Progenitor cell of endocrine pancreas (in vitro differentiated cells): ENCODE measurements around the gene SERINC3. TPM values are rescaled to one million over a fixed set of nuclear protein-coding genes. Genes with fewer than 3 reads are reported as not detected.
A peak's percentile ranks its signal among the peaks of the same experiment; 100 is the strongest.
"Not testable (repeated sequence)": the region's sequence is repeated elsewhere in the genome, so short reads cannot be mapped to it uniquely, and the experiment has no call there.

Experiments
- DNase-seq: peaks from one replicate; pipeline ENCODE4 v3.0.0; 2021; ENCODE audit warnings: low spot score; ENCODE audit not compliant: unreplicated experiment
- H3K27ac Mint-ChIP-seq: 2 replicates; pipeline ENCODE4 v1.8.0; 2021; ENCODE audit warnings: mild to moderate bottlenecking, moderate library complexity, mixed read lengths
- H3K27me3 Mint-ChIP-seq: 2 replicates; pipeline ENCODE4 v1.8.0; 2021; ENCODE audit warnings: mixed read lengths
- H3K36me3 Mint-ChIP-seq: 2 replicates; pipeline ENCODE4 v1.8.0; 2022; ENCODE audit warnings: mixed read lengths; ENCODE audit not compliant: insufficient read depth
- H3K4me1 Mint-ChIP-seq: 2 replicates; pipeline ENCODE4 v1.8.0; 2021; ENCODE audit warnings: low read depth, mixed read lengths
- H3K4me3 Mint-ChIP-seq: 2 replicates; pipeline ENCODE4 v1.8.0; 2021; ENCODE audit warnings: low read depth, mild to moderate bottlenecking, moderate library complexity, mixed read lengths
- H3K9me3 Mint-ChIP-seq: 2 replicates; pipeline ENCODE4 v1.8.0; 2021; ENCODE audit warnings: low read depth, mixed read lengths
- CTCF ChIP-seq: fragments of 200-600 bp; sonication (generic); IDR thresholded peaks from one replicate; pipeline ENCODE4 v1.5.0; 2021; ENCODE audit warnings: antibody characterized with exemption, mild to moderate bottlenecking; ENCODE audit not compliant: unreplicated experiment
- total RNA-seq: library from RNA; stranded (reverse); gene quantifications from 2 replicates; pipeline ENCODE4 v1.2.1, GENCODE V29; 2021

The SERINC3 gene
- total RNA-seq, 1 donor from 2014 or later: 36.8 TPM

- no peaks in the 10 kb centered on the region for H3K27me3 Mint-ChIP-seq
- no peaks in the 10 kb centered on the region for H3K9me3 Mint-ChIP-seq
- no peak overlapping the region for H3K27ac Mint-ChIP-seq
- no peak for DNase-seq
- peaks cover 12% of the 10 kb centered on the region for H3K4me1 Mint-ChIP-seq
- peaks cover 3% of the 10 kb centered on the region for H3K36me3 Mint-ChIP-seq
- H3K4me3 Mint-ChIP-seq: peak overlapping the region; percentile 97
- no peak for TF ChIP-seq CTCF
Measured at GRCh38 chr20:44477151-44477550, 44.7 kb downstream of the SERINC3 start.

- Mint-ChIP-seq H3K27ac (peak within 1 kb of the TSS; percentile 98), H3K9me3 (no peaks in the 10 kb centered on the region), H3K4me3 (peak within 1 kb of the TSS; percentile 97), H3K4me1 (peaks cover 12% of the 10 kb centered on the region), H3K36me3 (no peaks in the 10 kb centered on the region), H3K27me3 (no peaks in the 10 kb centered on the region)
- DNase-seq: peak; percentile 79
- TF ChIP-seq CTCF: peak; percentile 25
Measured at GRCh38 chr20:44475694-44476560, 45.9 kb downstream of the SERINC3 start, which contains the start of gene TTPAL. Gene TTPAL, plus strand, starts transcription at chr20:44475874. Its CDS starts 4,126 bp downstream, at chr20:44480000.

- Mint-ChIP-seq H3K36me3 (no peaks in the 10 kb centered on the region), H3K27me3 (no peaks in the 10 kb centered on the region), H3K4me3 (peak overlapping the region; percentile 97), H3K27ac (peak overlapping the region; percentile 98), H3K9me3 (no peaks in the 10 kb centered on the region), H3K4me1 (peaks cover 12% of the 10 kb centered on the region)
- no peak for TF ChIP-seq CTCF
- no peak for DNase-seq
Measured at GRCh38 chr20:44475372-44475693, 46.5 kb downstream of the SERINC3 start.

- H3K9me3 Mint-ChIP-seq, H3K27ac Mint-ChIP-seq, H3K4me3 Mint-ChIP-seq, DNase-seq, H3K36me3 Mint-ChIP-seq, H3K27me3 Mint-ChIP-seq: not testable (repeated sequence)
- peaks cover 12% of the 10 kb centered on the region for H3K4me1 Mint-ChIP-seq
Measured at GRCh38 chr20:44472283-44472682, 49.6 kb downstream of the SERINC3 start.

- no peaks in the 10 kb centered on the region for H3K36me3 Mint-ChIP-seq
- TF ChIP-seq CTCF: peak; percentile 55
- no peak overlapping the region for H3K4me3 Mint-ChIP-seq
- H3K27me3 Mint-ChIP-seq: no peaks in the 10 kb centered on the region
- DNase-seq: no peak
- peaks cover 7% of the 10 kb centered on the region for H3K4me1 Mint-ChIP-seq
- H3K9me3 Mint-ChIP-seq: no peaks in the 10 kb centered on the region
- peak overlapping the region; percentile 51 for H3K27ac Mint-ChIP-seq
Measured at GRCh38 chr20:44471481-44471882, 50.4 kb downstream of the SERINC3 start.

- peaks cover 2% of the 10 kb centered on the region for H3K4me1 Mint-ChIP-seq
- TF ChIP-seq CTCF: no peak
- no peaks in the 10 kb centered on the region for H3K27me3 Mint-ChIP-seq
- no peaks in the 10 kb centered on the region for H3K36me3 Mint-ChIP-seq
- H3K27ac Mint-ChIP-seq: no peak overlapping the region
- H3K4me3 Mint-ChIP-seq: no peak overlapping the region
- no peaks in the 10 kb centered on the region for H3K9me3 Mint-ChIP-seq
- no peak for DNase-seq
Measured at GRCh38 chr20:44470327-44470726, 51.5 kb downstream of the SERINC3 start.
